Measurements from ENCODE around the gene EGFL7.
"Not testable (repeated sequence)": the region's sequence is repeated elsewhere in the genome, so short reads cannot be mapped to it uniquely, and the experiment has no call there.

The EGFL7 gene

DNA sequence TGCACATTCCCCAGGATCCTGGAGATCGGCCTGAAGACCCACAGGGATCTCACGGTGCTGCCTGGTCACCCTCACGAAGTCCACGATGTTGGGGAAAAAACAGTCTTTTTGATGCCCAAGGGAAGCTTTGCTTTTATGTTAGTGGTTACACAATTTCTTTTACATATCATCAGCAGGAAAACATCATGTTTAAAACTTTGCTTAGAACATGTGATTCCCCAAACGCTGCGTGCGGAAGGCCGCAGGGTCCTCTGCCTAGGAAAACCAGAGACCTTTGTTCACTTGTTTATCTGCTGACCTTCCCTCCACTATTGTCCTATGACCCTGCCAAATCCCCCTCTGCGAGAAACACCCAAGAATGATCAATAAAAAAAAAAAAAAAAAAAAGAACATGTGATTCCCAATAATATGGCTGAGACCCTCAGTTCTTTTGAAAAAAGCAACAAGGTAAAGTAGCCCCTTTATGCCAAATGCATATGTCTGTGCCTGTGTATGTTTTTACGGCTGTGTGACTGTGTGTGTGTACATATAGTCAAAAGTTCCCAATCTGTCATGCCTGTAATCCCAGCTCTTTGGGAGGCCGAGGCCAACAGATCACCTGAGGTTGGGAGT lies 36.0 kb downstream of the EGFL7 start:
- DNase-seq (ENCODE audit: low spot score), result no peak

DNA sequence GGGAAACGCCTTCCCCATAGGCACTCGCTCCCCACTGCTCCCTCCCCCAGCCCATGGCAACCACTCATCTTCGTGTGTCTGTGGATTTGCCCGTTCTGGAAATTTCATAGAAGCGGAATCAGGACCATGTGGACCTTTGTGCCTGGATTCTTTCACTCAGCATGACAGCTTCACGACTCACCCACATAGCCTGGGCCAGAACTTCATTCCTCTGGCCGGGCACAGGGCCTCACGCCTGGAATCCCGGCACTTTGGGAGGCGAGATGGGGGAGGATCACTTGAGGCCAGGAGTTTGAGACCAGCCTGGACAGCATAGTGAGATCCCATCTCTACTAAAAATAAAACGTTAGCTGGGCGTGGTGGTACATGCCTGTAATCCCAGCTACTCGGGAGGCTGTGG lies 37.6 kb downstream of the EGFL7 start:
- no peak for DNase-seq (ENCODE audit: low spot score)

DNA sequence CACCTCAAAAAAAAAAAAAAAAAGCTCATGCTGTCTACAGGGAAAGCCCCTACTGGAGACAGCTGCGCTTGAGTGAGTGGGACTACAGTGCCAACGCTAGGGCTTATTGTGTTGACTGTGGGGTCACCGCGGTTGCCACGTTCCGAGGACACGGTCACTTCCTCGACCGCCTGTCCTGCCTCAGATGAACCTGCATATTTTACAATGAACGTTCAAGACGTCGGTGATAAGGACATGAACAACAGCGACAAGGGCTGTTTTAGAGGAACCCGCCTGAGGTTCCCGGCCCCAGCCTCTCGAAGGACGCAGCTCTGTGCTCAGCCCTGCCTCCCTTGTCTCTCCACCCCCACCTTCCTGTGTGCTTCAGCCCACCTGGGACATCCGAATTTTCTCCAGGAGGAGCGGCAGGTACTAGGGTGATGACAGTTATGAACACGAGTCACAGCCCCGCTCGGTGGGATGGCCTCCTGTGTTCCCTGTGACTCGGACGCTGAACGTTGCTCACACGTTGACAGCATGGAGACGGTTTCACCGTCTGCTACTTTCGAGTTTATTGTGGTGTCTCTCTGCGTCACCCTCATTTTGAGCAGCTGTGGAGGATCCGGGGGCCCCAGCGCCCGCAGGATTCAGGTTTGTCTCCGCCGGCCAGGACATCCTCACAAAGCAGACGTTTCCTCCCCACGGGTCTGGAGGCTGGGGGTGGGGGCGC lies 38.4 kb downstream of the EGFL7 start:
- DNase-seq (ENCODE audit: low spot score), result no peak

DNA sequence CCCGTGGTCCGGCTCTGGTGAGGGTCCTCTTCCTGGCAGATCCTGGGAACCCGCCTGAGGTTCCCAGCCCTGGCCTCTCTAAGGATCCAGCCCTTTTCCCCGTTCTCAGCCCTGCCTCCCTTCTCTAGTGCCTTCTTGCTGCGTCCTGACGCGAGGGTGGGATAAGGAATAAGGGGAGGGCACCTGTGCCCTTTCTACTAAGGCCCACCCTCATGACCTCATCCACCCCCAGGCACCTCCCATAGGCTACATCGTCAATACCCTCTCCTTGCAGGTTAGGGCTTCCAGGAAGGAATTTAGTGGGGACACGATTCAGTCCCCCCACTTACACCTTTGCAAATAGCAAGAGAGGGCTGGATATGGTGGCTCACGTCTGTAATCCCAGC lies 38.9 kb downstream of the EGFL7 start:
- no peak for DNase-seq (ENCODE audit: low spot score)

DNA sequence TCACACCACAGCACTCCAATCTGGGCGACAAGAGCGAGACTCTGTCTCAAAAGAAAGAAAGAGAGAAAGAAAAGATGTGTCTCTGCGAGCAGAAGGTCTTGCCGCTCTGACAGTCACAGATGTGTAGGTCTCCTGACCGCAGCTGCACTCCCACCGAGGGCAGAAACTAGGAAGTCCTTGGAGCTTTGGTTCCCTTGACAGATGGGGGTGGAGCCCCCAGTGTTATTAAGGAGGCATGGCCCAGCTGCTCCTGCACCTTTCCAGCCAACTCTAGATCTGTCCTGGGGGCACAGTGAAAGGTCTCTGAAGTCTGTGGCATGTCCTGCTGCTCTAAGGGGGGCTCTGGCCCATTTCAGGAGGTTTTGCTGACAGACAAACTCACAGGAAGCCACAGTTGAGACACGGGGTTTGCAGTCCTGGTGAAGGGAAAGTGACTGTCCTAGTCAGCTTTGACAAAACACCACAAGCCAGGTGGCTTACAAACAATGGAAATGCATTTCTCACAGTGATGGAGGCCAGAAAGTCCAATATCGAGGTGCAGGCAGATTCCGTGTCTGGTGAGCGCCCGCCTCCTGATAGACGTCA lies 40.7 kb downstream of the EGFL7 start:
- no peak for DNase-seq (ENCODE audit: low spot score)

DNA sequence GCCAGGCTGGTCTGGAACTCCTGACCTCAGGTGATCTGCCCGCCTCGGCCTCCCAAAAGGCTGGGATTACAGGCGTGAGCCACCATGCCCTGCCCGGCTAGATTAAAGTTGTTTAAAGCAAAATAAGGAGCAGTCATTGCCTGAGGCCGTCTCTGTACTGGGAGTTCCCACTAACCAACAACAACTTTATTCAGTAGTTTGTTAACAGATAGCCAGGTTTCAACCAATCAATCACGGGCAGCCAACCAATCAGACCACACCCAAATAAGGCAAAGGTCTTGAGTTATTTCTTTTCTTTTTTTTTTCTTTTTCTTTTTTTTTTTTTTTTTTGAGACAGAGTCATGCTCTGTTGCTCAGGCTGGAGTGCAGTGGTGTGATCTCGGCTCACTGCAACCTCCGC lies 42.0 kb downstream of the EGFL7 start:
- DNase-seq (ENCODE audit: low spot score), result not testable (repeated sequence)

DNA sequence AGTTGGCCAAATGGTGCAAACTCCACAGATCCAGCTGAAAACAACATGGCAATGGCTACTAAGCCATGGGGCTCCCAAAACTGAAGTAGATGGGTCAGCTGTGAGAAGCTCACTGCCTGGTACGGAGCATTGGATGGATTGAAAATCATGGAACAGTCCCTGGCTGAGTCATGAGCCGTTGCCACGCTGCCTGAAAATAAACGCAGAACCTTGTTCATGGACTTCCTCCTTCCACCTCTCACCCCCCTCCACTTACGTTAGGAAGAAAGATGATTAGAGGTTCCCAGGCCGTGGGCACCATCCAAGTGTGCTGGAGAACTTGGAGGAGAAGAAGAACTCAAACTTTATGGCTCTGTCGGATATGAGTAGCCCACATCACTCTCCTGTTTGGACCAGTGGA lies 42.8 kb downstream of the EGFL7 start:
- no peak for DNase-seq (ENCODE audit: low spot score)

DNA sequence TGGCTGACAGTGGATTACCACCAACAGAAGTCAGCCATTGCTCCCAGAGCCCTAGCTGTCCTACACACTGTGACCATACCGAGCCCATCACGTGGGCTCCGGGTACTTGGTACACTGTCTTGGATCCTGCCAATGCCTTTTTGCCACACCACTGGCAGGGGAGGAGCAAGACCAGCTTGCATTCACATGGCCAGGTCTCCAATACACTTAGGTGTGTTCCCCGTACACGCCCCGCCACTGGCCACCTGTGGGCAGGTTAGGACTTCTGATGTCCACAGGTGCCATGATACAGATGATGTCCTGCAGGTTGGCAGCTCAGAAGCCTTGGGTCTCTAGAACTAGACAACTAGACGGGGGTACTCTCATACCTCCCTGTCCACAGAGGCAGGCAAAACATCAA lies 44.3 kb downstream of the EGFL7 start:
- DNase-seq (ENCODE audit: low spot score), result no peak

DNA sequence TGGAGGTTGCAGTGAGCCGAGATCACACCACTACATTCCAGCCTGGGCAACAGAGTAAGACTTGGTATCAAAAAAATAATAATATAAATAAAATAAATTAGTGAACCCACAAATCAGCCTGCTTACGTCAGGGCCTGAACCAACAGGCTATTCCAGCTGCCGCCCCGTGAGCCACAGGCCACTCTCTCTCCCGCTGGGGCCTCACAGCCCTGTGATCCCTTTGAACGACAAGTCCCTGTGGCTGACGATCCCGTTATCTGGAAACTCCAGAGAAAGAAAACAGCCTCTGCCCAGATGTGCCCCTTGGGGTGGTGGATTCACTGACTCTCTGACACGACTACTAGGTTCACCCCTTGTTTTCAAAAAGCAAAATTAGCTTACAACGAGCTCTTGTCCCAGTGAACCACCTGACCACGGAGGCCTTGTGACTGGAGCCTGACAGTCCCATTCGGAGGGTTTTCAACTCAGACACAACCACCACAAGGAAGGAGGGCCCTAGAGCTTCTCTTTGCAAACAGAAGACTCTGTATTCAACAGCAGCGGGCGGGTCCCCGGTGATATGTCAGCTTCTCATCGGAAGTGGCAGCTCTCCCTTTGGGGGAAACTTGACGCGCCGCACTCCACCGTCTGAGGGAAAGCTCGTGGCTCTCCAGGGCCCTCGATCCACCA lies 45.3 kb downstream of the EGFL7 start:
- DNase-seq (ENCODE audit: low spot score), result no peak

DNA sequence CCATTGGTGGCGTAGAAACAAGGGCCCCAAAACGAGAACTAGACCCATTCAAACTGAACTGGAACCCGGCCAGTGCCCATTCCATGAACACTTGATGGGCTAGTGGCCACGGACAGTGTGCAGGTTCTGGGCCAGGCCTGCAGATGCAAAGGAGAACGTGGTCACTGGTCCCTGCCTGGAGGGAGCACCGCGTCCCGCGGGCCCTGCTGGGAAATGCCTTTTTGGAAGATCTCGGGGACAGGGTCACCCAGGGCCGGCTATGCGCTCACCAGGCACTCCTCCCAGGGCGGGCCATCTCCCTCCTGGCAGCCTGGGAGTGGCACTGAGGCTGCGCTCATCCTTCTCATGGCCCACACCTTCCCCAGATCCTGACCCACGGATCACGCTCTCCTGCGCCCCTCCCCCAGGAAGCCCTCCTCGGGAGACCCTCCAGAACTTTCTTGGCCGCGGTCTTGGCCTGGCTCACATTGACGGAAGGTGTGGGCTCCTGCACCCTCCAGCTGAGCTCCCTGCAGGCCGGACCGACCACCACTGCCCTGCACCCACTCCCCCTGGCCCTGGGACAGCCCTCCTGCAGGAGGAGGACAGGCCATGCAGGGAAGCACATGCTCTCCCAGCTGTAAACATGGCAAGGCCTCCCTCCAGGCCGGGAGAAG lies 46.9 kb downstream of the EGFL7 start:
- no peak for DNase-seq (ENCODE audit: low spot score)

DNA sequence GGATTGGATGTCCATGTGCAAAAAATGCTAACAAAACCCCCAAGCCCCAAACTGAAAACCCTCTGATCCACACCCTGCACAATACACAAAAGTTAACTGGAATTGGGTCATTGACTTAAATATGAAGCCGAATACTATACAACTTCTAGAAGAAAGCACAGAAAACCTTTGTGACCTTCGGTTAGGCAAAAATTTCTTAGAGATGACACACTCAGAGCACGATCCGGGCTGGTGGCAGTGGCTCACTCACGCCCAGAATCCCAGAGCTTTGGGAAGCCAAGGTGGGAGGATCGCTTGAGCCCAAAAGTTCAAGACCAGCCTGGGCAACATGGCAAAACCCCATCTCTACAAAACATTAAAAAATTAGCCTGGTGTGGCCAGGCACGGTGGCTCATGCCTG lies 47.8 kb downstream of the EGFL7 start:
- no peak for DNase-seq (ENCODE audit: low spot score)

DNA sequence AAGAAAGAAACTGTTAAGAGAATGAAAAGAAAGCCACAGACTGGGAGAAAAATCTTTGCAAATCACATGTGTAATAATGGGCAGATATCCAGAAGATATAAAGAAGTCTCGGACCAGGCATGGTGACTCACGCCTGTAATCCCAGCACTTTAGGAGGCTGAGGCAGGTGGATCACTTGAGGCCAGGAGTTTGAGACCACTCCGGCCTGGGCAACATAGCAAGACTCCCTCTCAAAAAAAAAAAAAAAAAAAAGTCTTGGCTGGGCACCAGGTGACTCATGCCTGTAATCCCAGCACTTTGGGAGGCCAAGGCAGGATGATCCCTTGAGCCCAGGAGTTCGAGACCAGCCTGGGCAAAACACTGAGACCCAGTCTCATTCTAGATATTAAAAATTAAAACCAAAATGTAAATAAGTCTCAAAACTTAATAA lies 48.5 kb downstream of the EGFL7 start:
- not testable (repeated sequence) for DNase-seq (ENCODE audit: low spot score)

DNA sequence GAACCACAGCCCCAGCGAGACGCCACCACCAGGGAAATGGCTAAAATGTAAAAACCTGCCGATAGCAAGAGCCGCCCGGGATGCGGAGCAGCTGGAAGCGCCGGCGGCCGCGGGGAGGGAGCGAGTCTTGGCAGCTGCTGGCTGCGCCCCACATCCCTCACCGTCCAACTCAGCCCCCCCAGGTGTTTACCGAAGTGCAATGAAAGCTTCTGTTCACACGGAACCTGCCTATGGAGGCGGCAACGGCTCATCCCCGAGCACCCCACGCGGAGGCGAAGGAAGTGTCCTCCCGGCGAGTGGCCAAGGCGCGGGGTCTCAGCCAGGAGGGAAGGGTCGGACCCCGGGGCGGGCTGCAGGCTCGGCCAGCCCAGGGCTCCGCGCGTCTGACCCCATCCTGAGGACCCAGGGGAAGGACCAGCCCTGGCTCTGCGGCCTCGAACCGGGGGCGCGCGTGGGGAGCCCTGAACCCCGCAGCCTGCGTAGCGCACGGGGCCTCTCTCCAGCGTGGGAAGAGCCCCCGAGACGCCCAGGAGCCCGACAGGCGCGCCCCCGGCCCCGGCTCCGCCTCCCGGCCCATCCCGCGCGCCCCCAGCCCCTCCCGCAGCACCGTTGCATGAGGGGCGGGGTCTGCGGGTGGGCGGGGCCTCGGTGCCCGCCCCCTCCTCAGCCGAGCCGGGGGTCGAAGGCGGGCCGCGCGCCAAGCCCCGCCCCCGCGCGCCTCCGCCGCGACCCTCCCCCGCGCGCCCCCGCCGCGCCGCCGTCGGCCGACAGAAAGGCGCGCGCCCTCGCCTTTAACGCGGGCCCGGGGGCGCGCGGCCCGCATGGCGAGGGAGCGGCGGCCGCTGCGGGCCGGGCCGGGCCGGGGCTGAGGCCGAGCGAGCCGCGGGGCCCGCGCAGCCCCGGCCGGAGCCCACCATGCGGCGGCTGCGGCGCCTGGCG lies 49.3 kb downstream of the EGFL7 start, which contains the start of gene DIPK1B:
DIPK1B (plus strand) TSS at position 822 of the 939 bp plus-strand sequence; CDS start at position 916, 94 bp downstream.
- DNase-seq (ENCODE audit: low spot score), result no peak

DNA sequence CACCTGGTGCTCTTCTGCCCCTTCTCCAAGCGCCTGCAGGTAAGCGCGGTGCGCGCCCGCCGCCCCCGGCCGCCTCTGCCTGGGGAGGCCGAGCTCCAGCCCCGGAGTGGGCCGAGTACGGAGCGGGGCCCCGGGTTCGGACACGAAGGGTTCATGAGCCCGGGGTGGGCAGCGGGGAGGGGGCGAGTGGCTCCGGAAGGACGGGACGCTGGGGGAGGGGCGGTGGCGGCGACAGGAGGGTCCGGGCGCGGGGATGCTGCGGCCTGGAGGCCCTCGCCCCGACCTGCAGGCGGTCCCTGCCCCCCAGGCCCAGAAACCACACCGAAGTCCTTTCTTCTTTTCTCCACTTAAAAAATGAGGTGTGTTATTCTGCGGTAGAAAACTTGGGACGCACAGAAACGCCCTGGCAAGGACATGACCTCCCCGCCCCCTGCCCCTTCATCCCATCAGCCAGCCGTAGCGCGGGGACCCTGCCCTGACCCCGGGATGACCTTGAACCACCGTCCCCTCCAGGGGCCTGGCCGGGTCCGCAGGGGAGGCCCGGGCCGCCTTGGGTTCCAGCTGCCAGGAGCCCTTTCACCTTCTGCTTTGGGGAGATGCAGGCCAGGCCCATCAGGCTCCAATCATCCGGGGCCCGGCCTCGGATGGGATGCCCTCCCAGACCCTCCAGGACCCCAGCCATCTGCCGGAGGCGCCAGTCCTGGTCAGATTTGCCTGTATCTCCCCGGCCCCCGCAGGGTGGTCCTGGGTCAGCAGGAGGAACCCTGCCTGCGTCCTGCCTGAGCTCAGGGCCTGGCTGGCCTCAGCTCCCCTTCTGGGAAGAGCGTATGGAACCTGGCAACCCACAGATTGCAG lies 50.2 kb downstream of the EGFL7 start:
- no peak for DNase-seq (ENCODE audit: low spot score)

DNA sequence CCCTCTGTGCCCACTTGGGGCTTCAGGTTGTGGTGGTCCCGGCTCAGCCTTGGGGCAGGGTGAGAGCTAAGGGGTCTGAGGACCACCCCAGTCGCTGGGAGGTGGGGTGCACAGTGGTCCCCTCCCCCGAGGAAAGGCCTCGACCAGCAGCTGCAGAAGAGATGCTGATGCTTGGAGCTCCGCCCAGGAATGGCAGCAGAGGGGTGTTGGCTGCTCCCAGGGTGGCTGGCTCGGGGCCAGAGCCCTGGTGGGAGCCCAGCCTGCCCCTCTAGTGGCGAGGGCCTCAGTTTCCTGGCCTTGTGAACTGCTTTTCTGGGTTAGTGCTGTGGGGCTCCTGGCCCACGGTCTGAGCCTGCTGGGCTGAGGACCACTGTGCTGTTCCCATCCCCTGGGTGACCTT lies 50.8 kb downstream of the EGFL7 start:
- DNase-seq (ENCODE audit: low spot score), result no peak

DNA sequence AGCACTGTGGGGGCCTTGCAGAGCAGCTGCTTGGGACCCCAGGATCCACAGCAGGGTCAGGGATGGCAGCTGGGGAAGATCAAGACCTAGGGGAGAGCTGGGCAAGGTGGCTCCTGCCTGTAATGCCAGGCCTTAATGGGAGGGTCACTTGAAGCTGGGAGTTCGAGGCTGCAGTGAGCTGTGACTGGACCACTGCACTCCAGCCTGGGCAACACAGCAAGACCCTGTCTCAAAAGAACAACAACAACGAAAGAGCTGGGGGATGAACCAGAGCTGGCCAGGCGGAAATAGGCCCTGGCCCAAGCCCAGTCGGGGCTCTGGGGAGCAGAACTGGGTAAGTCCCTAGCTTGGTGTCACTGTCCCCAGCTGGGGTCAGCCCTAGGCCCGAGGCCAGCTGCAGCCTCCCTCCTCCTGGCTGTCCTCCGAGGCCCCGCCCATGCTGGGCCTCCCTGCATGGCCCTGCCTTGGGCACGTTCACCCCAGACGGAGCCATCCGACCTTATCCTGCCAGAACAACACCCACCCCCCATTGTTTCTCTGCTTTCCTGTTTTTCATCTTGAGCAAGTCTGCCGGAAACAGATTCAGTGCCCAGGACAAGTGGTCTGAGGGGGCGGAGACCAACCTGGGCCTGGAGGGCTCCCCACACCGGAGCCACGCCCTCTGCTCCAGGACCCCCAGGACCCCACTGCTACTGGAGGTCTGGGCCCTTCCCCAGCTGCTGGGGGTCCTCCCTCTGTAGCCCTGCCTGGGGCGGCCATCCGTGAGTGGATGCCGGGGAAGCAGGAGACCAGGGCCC lies 51.6 kb downstream of the EGFL7 start:
- no peak for DNase-seq (ENCODE audit: low spot score)

DNA sequence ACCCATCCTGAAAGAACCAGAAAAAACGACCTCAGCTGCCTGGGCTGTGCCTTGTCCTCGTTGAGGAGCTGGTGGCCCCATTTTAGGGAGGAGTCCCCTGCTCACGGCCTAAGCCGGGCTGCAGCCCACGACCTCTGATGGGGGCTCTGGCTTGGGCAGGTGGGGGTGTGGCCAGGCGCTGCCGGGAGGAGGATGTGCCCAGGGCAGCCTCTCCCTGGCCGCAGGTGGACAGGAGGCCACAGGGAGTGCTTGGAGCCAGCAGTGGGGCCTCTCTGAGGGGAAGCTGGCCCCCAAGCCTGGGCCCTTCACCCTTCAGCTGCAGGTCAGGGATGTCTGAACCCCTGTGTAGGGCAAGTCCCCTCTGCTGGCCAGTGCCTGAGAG lies 52.2 kb downstream of the EGFL7 start:
- no peak for DNase-seq (ENCODE audit: low spot score)

DNA sequence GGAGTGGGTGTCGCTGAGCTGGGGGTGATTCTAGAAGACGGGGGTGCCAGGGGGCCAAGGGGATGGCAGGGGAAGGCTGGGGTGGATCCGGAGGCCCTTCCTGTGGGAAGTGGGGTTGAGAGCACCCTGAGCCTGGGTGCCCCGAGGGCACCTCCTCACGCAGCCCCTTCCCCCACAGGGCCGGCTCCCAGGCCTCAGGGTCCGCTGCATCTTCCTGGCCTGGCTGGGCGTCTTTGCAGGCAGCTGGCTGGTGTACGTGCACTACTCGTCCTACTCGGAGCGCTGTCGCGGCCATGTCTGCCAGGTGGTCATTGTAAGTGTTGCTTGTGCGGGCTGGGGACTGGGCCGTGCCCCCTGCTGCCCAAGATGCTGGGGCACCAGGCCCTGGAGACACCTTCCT lies 54.7 kb downstream of the EGFL7 start:
- DNase-seq (ENCODE audit: low spot score), result no peak

DNA sequence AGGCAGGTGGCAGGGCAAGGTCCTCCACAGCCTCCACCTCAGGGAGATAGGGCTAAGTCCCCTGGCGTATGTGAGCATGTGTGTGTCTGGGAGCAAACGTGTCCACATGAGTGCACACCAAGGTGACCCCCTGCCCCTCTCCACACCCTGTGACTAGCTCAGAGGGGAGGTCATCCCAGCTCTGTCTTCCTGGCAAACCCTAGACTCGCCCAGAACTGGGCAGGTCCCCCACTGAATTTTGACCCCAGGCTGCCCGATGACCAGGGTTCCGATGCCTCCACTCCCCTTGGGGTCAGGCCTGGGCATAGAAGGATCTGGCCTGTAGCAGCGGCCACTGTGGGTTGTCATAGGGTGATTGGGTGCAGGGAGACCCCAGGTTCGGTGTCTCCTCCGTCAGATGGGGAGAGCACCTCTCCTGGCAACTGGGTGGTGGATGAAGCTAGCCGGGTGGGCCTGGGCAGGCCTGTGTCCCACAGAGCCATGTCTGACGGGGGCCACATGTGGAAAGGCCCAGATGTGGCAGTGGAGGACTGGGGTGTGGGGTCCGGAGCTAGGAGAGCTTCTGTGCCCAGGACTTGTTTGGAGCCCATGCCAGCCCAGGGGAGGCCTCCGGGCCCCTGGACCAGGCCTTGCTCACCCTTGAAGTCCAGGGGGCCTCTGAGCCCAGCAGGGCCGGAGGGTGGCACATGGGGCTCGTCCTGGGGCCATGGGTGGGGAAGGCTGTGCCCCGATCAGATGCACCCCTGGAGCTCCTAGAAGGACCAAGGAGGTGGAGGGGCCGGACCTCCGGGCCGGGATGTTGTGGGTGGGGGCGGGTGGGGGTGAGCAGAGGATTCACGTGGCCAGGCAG lies 55.9 kb downstream of the EGFL7 start:
- DNase-seq (ENCODE audit: low spot score), result no peak

All from germinal center (tissue), 1 donor.